Right atrium auricular region (tissue), 2 donors: ENCODE results near the gene SLC39A11. TPM values are rescaled to one million over a fixed set of nuclear protein-coding genes. Genes with fewer than 3 reads are reported as not detected.

ENCODE experiments used
- DNase-seq: peaks from one replicate; pipeline ENCODE4 v3.0.0-alpha.2; 2019; ENCODE audit warnings: low spot score
- H3K27ac ChIP-seq, 2 donors: fragments of 200-600 bp; sonication (generic); 1 replicate in 1 of 2; 2 replicates in 1 of 2; pipeline ENCODE4 v1.5.1; 2016 to 2019
- H3K27me3 ChIP-seq, 2 donors: fragments of 200-600 bp; sonication (generic); one replicate each; pipeline versions ENCODE4 v1.5.1 to v1.6.0; 2017 to 2019
- H3K36me3 ChIP-seq: fragments of 200-600 bp; sonication (generic); one replicate; pipeline ENCODE4 v1.5.1; 2016
- H3K4me1 ChIP-seq, 2 donors: fragments of 200-600 bp; sonication (generic); one replicate each; pipeline versions ENCODE4 v1.5.1 to v1.6.0; 2017 to 2019
- H3K4me3 ChIP-seq, 2 donors: fragments of 200-600 bp; sonication (generic); 1 replicate in 1 of 2; 2 replicates in 1 of 2; pipeline ENCODE4 v1.5.1; 2017 to 2019; ENCODE audit warnings: mild to moderate bottlenecking in 1 of 2, moderate library complexity in 1 of 2
- H3K9me3 ChIP-seq, 2 donors: fragments of 200-600 bp; sonication (generic); one replicate each; pipeline ENCODE4 v1.5.1; 2019
- CTCF ChIP-seq, 2 donors: fragments of 200-600 bp; sonication (generic); IDR thresholded peaks; one replicate each; pipeline ENCODE4 v1.5.1; 2019; ENCODE audit warnings: antibody characterized with exemption in 2 of 2
- total RNA-seq, 2 donors: library from RNA; depleted of rRNA; stranded (reverse); fragments of >200 nt; gene quantifications; one replicate each; pipeline ENCODE4 v1.1.0, GENCODE V29; 2016

SLC39A11 gene
- total RNA-seq, 2 donors from 2014 or later = 7.4 to 15.5 TPM

- no peaks in the 10 kb centered on the region for H3K36me3 ChIP-seq
- H3K4me3 ChIP-seq = no peak overlapping the region
- H3K27ac ChIP-seq = no peak overlapping the region
- H3K4me1 ChIP-seq = no peaks in the 10 kb centered on the region
- no peaks in the 10 kb centered on the region for H3K27me3 ChIP-seq
- peaks cover 0 to under 1% of the 10 kb centered on the region in 2 donors for H3K9me3 ChIP-seq
- TF ChIP-seq CTCF (IDR thresholded peaks at IDR 0.05) = no peak
- DNase-seq = no peak
Observed at GRCh38 chr17:72705905-72706395, 386.5 kb downstream of the SLC39A11 start.

- no peaks in the 10 kb centered on the region for H3K9me3 ChIP-seq
- no peaks in the 10 kb centered on the region for H3K4me1 ChIP-seq
- DNase-seq = no peak
- no peaks in the 10 kb centered on the region for H3K27me3 ChIP-seq
- no peak for TF ChIP-seq CTCF (IDR thresholded peaks at IDR 0.05)
- H3K27ac ChIP-seq = no peak overlapping the region
- no peaks in the 10 kb centered on the region for H3K36me3 ChIP-seq
- H3K4me3 ChIP-seq = no peak overlapping the region
Observed at GRCh38 chr17:72702998-72703397, 389.5 kb downstream of the SLC39A11 start.

GRCh38 chr17:72702136-72702735 is 390.3 kb downstream of the SLC39A11 start:
- no peaks in the 10 kb centered on the region for H3K9me3 ChIP-seq
- no peak overlapping the region for H3K27ac ChIP-seq
- H3K4me3 ChIP-seq = no peak overlapping the region
- no peaks in the 10 kb centered on the region for H3K36me3 ChIP-seq
- no peaks in the 10 kb centered on the region for H3K27me3 ChIP-seq
- H3K4me1 ChIP-seq = no peaks in the 10 kb centered on the region
- no peak for TF ChIP-seq CTCF (IDR thresholded peaks at IDR 0.05)
- no peak for DNase-seq

GRCh38 chr17:72700226-72700625 is 392.3 kb downstream of the SLC39A11 start:
- TF ChIP-seq CTCF (IDR thresholded peaks at IDR 0.05) = no peak
- H3K27me3 ChIP-seq = no peaks in the 10 kb centered on the region
- no peak overlapping the region for H3K4me3 ChIP-seq
- H3K27ac ChIP-seq = no peak overlapping the region
- no peaks in the 10 kb centered on the region for H3K4me1 ChIP-seq
- no peak for DNase-seq
- no peaks in the 10 kb centered on the region for H3K36me3 ChIP-seq
- no peaks in the 10 kb centered on the region for H3K9me3 ChIP-seq

GRCh38 chr17:72699545-72699944 is 392.9 kb downstream of the SLC39A11 start:
- no peak for DNase-seq
- Histone ChIP-seq H3K9me3 (no peaks in the 10 kb centered on the region), H3K27me3 (no peaks in the 10 kb centered on the region), H3K36me3 (no peaks in the 10 kb centered on the region), H3K4me1 (no peaks in the 10 kb centered on the region), H3K27ac (no peak overlapping the region), H3K4me3 (no peak overlapping the region)
- no peak for TF ChIP-seq CTCF (IDR thresholded peaks at IDR 0.05)

GRCh38 chr17:72697602-72698146 is 394.8 kb downstream of the SLC39A11 start:
- H3K36me3 ChIP-seq = no peaks in the 10 kb centered on the region
- H3K27me3 ChIP-seq = no peaks in the 10 kb centered on the region
- H3K4me1 ChIP-seq = no peaks in the 10 kb centered on the region
- no peak overlapping the region for H3K27ac ChIP-seq
- H3K4me3 ChIP-seq = no peak overlapping the region
- no peak for DNase-seq
- H3K9me3 ChIP-seq = no peaks in the 10 kb centered on the region
- TF ChIP-seq CTCF (IDR thresholded peaks at IDR 0.05) = no peak
